ENCODE data around the gene THSD7A. TPM values are rescaled to one million over a fixed set of nuclear protein-coding genes. Genes with fewer than 3 reads are reported as not detected.

Gene THSD7A
- polyA plus RNA-seq, 1 donor from 2014 or later: 18.5 TPM

DNA sequence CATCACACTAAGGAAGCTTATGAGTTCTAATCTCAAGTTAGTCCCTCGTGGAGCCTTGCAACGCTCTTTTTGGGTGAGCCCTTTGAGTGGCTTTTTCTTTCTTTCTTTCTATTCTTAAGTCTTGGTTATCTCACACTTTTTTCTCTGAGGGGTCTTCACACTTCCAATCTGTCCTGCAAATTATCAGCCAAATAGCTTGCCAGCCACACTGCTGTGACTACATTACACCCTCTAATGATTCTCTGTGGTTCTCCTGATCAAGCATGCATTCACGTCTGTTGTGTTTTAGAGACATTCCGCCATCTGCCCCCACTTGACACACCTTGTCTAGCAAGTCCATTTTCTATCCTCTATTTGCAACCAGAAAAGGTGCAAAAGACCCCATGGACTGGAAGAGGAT, 340.2 kb downstream of the THSD7A start:
- Histone ChIP-seq H3K9me3 (ENCODE audit: low read length) (no peaks in the 10 kb centered on the region), H3K27ac (ENCODE audit: low read length) (no peak overlapping the region), H3K36me3 (ENCODE audit: insufficient read depth, low read length) (no peaks in the 10 kb centered on the region), H3F3A (ENCODE audit: insufficient read depth, low read length, poor library complexity, severe bottlenecking) (no peaks in the 10 kb centered on the region), H3K79me2 (replicated peaks; ENCODE audit: insufficient read depth, low read length) (no peaks in the 10 kb centered on the region), H3K9ac (ENCODE audit: low read length) (no peak overlapping the region), H3K9me2 (ENCODE audit: insufficient read depth, low read length) (no peaks in the 10 kb centered on the region), H3K4me2 (ENCODE audit: low read length) (no peak overlapping the region), H2AFZ (ENCODE audit: low read depth, low read length) (no peak overlapping the region), H3K4me3 (ENCODE audit: low read length) (no peak overlapping the region), H3K27me3 (ENCODE audit: insufficient read depth, low read depth, low read length) (no peaks in the 10 kb centered on the region), H4K20me1 (ENCODE audit: insufficient read depth) (no peaks in the 10 kb centered on the region)
- TF ChIP-seq MXI1 (conservative IDR thresholded peaks at IDR 0.05; ENCODE audit: poor library complexity, severe bottlenecking) (no peak), SMC3 (conservative IDR thresholded peaks at IDR 0.05; ENCODE audit: poor library complexity) (no peak), RAD21 (conservative IDR thresholded peaks at IDR 0.05) (no peak), CTCF (IDR thresholded peaks at IDR 0.05; ENCODE audit: poor library complexity, severe bottlenecking) (no peak), TAF1 (IDR thresholded peaks at IDR 0.05; ENCODE audit: low read depth) (no peak), EZH2 (IDR thresholded peaks at IDR 0.05; ENCODE audit: borderline replicate concordance, insufficient read depth, low read length, poor library complexity, severe bottlenecking) (no peak), EP300 (conservative IDR thresholded peaks at IDR 0.05; ENCODE audit: poor library complexity, severe bottlenecking) (no peak), POLR2AphosphoS5 (IDR thresholded peaks at IDR 0.05) (no peak)
- TF ChIP-seq, protein P1, sequence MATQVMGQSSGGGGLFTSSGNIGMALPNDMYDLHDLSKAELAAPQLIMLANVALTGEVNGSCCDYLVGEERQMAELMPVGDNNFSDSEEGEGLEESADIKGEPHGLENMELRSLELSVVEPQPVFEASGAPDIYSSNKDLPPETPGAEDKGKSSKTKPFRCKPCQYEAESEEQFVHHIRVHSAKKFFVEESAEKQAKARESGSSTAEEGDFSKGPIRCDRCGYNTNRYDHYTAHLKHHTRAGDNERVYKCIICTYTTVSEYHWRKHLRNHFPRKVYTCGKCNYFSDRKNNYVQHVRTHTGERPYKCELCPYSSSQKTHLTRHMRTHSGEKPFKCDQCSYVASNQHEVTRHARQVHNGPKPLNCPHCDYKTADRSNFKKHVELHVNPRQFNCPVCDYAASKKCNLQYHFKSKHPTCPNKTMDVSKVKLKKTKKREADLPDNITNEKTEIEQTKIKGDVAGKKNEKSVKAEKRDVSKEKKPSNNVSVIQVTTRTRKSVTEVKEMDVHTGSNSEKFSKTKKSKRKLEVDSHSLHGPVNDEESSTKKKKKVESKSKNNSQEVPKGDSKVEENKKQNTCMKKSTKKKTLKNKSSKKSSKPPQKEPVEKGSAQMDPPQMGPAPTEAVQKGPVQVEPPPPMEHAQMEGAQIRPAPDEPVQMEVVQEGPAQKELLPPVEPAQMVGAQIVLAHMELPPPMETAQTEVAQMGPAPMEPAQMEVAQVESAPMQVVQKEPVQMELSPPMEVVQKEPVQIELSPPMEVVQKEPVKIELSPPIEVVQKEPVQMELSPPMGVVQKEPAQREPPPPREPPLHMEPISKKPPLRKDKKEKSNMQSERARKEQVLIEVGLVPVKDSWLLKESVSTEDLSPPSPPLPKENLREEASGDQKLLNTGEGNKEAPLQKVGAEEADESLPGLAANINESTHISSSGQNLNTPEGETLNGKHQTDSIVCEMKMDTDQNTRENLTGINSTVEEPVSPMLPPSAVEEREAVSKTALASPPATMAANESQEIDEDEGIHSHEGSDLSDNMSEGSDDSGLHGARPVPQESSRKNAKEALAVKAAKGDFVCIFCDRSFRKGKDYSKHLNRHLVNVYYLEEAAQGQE (IDR thresholded peaks at IDR 0.05; ENCODE audit: borderline replicate concordance): no peak

GRCh38 chr7:11489280-11489679, 342.7 kb downstream of the THSD7A start:
- H2AFZ ChIP-seq (ENCODE audit: low read depth, low read length): no peak overlapping the region
- H3K9me3 ChIP-seq (ENCODE audit: low read length): no peaks in the 10 kb centered on the region
- no peaks in the 10 kb centered on the region for H3K27me3 ChIP-seq (ENCODE audit: insufficient read depth, low read depth, low read length)
- no peaks in the 10 kb centered on the region for H3K79me2 ChIP-seq (replicated peaks; ENCODE audit: insufficient read depth, low read length)
- H3K9me2 ChIP-seq (ENCODE audit: insufficient read depth, low read length): no peaks in the 10 kb centered on the region
- H3K4me3 ChIP-seq (ENCODE audit: low read length): no peak overlapping the region
- no peak overlapping the region for H3K4me2 ChIP-seq (ENCODE audit: low read length)
- no peak overlapping the region for H3K27ac ChIP-seq (ENCODE audit: low read length)
- TF ChIP-seq EP300 (conservative IDR thresholded peaks at IDR 0.05; ENCODE audit: poor library complexity, severe bottlenecking): no peak
- no peak for TF ChIP-seq MXI1 (conservative IDR thresholded peaks at IDR 0.05; ENCODE audit: poor library complexity, severe bottlenecking)
- no peak for TF ChIP-seq RAD21 (conservative IDR thresholded peaks at IDR 0.05)
- no peak for TF ChIP-seq EZH2 (IDR thresholded peaks at IDR 0.05; ENCODE audit: borderline replicate concordance, insufficient read depth, low read length, poor library complexity, severe bottlenecking)
- no peak for TF ChIP-seq CTCF (IDR thresholded peaks at IDR 0.05; ENCODE audit: poor library complexity, severe bottlenecking)
- no peak for TF ChIP-seq SMC3 (conservative IDR thresholded peaks at IDR 0.05; ENCODE audit: poor library complexity)
- no peak for TF ChIP-seq TAF1 (IDR thresholded peaks at IDR 0.05; ENCODE audit: low read depth)
- TF ChIP-seq POLR2AphosphoS5 (IDR thresholded peaks at IDR 0.05): no peak
- TF ChIP-seq, protein P1 (IDR thresholded peaks at IDR 0.05; ENCODE audit: borderline replicate concordance): no peak
- H4K20me1 ChIP-seq (ENCODE audit: insufficient read depth): no peaks in the 10 kb centered on the region
- no peak overlapping the region for H3K9ac ChIP-seq (ENCODE audit: low read length)
- no peaks in the 10 kb centered on the region for H3F3A ChIP-seq (ENCODE audit: insufficient read depth, low read length, poor library complexity, severe bottlenecking)
- no peaks in the 10 kb centered on the region for H3K36me3 ChIP-seq (ENCODE audit: insufficient read depth, low read length)
